ENCODE data around the gene AK6. TPM values are rescaled to one million over a fixed set of nuclear protein-coding genes. Genes with fewer than 3 reads are reported as not detected.
A peak's percentile ranks its signal among the peaks of the same experiment; 100 is the strongest.

The AK6 gene
- total and polyA plus RNA-seq, 10 of the 15 experiments (the other 5 are each of a cell fraction or from before 2014, with no cell fraction given), result 45.2 to 446 (median 86.6) TPM

DNA sequence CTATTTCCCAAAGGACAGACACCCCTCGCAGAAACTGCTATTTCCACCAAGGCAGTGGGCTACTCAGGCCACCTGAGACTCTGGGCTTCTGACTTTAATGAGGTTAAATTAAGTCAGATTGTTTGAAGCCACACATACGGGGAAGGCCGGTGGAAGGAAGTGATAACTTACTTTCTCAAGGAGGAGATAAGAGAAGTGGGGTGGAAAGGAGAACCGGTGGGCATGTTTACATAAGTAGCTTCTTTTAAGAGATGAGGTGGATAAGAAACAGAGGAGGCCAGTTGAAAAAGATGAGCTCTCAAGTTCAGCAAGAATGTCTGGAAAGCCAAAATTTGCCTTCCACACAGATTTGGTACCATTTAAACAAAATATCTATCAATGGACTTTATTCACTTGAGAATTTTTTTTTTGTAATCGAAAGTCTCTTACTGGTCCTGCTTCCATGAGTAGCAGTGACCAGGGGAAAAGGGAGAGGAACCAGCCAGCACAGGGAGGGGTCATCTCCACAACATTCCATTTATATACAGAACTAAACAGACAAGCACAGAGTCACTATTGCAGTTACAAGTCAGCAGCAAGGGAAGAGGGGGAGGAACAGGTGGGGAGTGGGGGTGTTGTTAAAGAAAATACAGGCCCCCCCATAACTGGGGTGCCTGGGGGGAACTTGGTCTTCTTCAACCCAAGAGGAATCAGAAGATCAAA lies 56.7 kb downstream of the AK6 start (continued):
- no peak for TF ChIP-seq E2F8 (IDR thresholded peaks at IDR 0.05; ENCODE audit: low read depth, partially characterized antibody)
- TF ChIP-seq, protein P1, sequence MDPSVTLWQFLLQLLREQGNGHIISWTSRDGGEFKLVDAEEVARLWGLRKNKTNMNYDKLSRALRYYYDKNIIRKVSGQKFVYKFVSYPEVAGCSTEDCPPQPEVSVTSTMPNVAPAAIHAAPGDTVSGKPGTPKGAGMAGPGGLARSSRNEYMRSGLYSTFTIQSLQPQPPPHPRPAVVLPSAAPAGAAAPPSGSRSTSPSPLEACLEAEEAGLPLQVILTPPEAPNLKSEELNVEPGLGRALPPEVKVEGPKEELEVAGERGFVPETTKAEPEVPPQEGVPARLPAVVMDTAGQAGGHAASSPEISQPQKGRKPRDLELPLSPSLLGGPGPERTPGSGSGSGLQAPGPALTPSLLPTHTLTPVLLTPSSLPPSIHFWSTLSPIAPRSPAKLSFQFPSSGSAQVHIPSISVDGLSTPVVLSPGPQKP (IDR thresholded peaks at IDR 0.05; ENCODE audit: low read depth, low read length), result no peak

DNA sequence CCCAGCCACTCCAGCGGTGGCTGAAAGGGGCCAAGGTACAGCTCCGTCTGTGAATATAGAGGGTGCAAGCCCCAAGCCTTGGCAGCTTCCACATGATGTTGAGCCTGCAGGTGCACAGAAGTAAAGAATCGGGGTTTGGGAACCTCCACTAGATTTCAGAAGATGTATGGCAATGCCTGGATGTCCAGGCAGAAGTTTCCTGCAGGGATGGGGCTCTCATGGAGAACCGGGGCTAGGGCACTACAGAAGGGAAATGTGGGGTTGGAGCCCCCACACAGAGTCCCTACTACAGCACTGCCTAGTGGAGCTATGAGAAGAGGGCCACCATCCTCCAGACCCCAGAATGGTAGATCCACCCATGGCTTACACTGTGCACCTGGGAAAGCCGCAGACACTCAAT lies 59.9 kb downstream of the AK6 start:
- POLR2A ChIA-PET, result no interaction called here
- no peak overlapping the region for H3K4me3 ChIP-seq
- SMC1A ChIA-PET (ENCODE audit: uncharacterized antibody, unreplicated experiment), result no interaction called here
- no peaks in the 10 kb centered on the region for H3K79me2 ChIP-seq (ENCODE audit: control insufficient read depth, insufficient read depth, low read length)
- no TSS peak for BruUV-seq (replicated peaks)
- RAD21 ChIA-PET (ENCODE audit: unreplicated experiment), result no interaction called here
- 94% methylated on average over 5 of the region's 5 CpGs for WGBS (ENCODE audit: insufficient coverage, insufficient replicate concordance, low lambda C conversion rate, missing lambda C conversion rate)
- DNase-seq (ENCODE audit: low read depth, low spot score), result no peak
- H3K27me3 ChIP-seq (replicated peaks in 1 of 2; ENCODE audit: control insufficient read depth in 2 of 2, insufficient read depth in 2 of 2, low read length in 1 of 2), result no peaks in the 10 kb centered on the region
- CTCF ChIA-PET, result no interaction called here
- no peaks in the 10 kb centered on the region for H4K20me1 ChIP-seq (ENCODE audit: control insufficient read depth, insufficient read depth)
- peaks cover 0 to 6% of the 10 kb centered on the region in 2 experiments; a peak in 2 of 4 replicates for H3K36me3 ChIP-seq (ENCODE audit: control insufficient read depth in 2 of 2, insufficient read depth in 2 of 2, low read length in 1 of 2)
- H2AFZ ChIP-seq (ENCODE audit: control insufficient read depth, low read depth, low read length), result no peak overlapping the region
- no peak for FAIRE-seq
- no peak overlapping the region for H3K27ac ChIP-seq (ENCODE audit: control insufficient read depth, insufficient read depth)
- no peak for ATAC-seq
- H3K4me1 ChIP-seq (ENCODE audit: control insufficient read depth, insufficient read depth, low read length), result no peaks in the 10 kb centered on the region
- H3K9ac ChIP-seq (ENCODE audit: control insufficient read depth, insufficient read depth, low read length), result no peak overlapping the region
- no peak overlapping the region for H3K4me2 ChIP-seq (ENCODE audit: control insufficient read depth, insufficient read depth)
- in situ Hi-C loops (cut with MboI) (no loop called here), intact Hi-C loops (cut with micrococcal nuclease; ENCODE audit: unreplicated experiment) (no loop called here)
- peaks cover 2% of the 10 kb centered on the region; the same call in 1 of the 3 replicates for H3K9me3 ChIP-seq (replicated peaks; ENCODE audit: control insufficient read depth, insufficient read depth, low read length)
- TF ChIP-seq GABPA (IDR thresholded peaks at IDR 0.05; ENCODE audit: low read depth) (no peak), CBX5 (IDR thresholded peaks at IDR 0.05; ENCODE audit: low read depth) (0 out of 2 replicates have a peak, but pooled peaks have one; percentile 49), NFIC (IDR thresholded peaks at IDR 0.05; ENCODE audit: low read depth, low read length) (no peak), TCF3 (IDR thresholded peaks at IDR 0.05; ENCODE audit: borderline replicate concordance, insufficient read depth, low read depth, low read length) (no peak)

Data from GM12878 (cell line).